Occipital lobe (tissue), 2 donors: ENCODE results near the gene SHC3. TPM values are rescaled to one million over a fixed set of nuclear protein-coding genes. Genes with fewer than 3 reads are reported as not detected.

Experiments used
- DNase-seq: peaks from one replicate; lab custom pipeline; 2025; lab: John Stamatoyannopoulos, UW
- total RNA-seq: library from RNA; depleted of rRNA; stranded (reverse); fragments of >200 nt; gene quantifications from one replicate; pipeline ENCODE4 v1.2.3, GENCODE V29; 2014

Gene SHC3
- total RNA-seq, 1 donor from 2014 or later = 51.5 TPM

DNA sequence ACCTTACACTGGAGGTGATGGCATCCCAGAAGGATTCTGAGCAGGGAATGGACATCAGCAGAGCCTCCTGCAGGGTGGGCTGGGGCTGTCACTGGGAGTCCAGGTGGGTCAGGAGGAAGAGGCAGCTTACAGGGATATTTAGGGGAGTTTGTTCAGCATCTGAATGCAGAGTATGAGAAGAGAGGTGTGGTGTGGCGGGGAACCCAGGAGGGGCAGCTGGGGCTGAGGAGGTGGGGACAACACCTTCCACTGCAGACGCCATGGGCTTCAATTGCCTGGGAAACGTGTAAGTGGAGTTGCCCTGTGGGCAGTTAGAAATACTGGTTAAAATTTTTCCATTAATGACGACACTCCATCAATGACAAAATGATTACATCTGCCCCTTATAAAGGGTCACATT is 153.9 kb downstream of the SHC3 start:
- no peak for DNase-seq

DNA sequence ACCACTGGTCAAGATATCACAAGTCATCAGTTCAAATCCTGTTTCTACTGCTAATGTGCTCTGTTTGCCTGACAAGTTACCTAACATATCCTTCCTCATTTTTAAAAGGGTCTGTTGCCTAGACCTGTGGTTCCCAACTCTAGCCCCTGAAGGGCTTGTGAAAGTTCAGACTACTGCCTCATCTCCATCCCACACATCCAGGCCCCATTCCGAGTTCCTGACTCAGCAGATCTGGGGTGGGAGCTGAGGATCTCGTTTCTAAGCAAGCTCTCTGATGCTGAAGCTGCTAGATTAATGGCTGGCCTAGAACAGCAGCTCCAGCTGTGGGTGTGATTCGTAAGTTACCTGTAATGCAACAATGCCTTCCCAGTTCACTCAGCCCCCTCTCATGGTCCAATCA is 154.9 kb downstream of the SHC3 start:
- DNase-seq = no peak

DNA sequence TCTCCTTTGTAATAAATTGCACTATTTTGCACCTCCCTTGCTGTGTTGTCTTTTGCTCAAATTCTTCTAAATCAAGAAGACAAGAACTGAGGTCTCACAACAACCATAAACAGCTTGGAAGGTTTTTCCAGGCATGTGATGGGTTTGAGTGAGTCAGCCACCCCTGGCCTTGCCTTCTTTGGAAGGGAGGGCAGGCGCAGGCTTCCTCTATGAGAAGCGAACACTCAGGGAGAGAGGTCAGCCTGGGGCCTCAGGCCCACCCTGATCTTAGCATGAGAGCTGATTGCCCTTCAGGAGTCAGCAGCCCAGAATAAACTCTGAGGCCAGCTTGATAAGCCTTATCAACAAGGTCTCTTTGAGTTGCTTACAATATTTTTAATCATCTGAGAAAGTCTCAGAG is 155.7 kb downstream of the SHC3 start:
- no peak for DNase-seq

GRCh38 chr9:89022001-89022759 is 156.4 kb downstream of the SHC3 start:
- no peak for DNase-seq

- no peak for DNase-seq
Observed at GRCh38 chr9:89021154-89021803, 157.3 kb downstream of the SHC3 start.

DNA sequence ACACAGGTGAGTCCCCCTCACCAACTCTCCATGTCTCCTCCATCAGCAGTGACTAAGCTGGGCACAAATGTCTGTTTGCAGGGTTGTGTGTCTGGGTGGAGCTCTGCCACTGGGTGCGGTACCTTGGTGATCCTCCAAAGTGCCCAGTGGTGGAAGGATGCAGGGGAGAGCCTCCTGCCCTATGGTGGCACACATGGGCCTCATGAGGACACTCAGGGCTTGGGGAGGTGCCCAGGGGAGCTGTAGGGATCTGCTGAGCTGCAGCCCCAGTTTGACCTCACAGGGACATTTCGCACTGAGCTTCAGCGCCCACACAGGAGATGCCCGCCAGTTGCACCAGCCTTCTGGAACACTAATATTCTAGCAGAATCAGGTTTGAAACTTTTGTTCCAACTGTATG is 157.9 kb downstream of the SHC3 start:
- no peak for DNase-seq

DNA sequence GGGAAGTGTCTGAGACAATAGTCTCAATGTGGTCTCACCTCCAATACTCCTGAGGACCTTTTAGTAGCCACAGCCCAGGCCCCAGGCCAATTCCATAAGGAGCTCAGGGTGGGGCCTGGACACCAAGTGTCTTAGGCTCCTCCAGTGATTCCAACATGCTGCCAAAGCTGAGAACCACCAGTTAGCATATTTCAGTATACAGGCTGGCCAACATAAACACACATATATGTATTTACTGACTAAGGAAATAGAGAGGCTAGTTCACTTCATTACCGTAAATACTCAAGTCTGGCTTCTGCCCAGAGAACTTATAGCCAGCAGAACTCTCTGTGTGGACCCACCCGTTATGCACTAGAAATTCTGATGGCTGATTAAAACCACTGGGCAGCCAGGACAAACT is 163.3 kb downstream of the SHC3 start:
- DNase-seq = no peak

- no peak for DNase-seq
Observed at GRCh38 chr9:89014153-89014552, 164.5 kb downstream of the SHC3 start.

GRCh38 chr9:89013660-89014059 is 165.0 kb downstream of the SHC3 start:
- DNase-seq = no peak

GRCh38 chr9:89012294-89013042 is 166.2 kb downstream of the SHC3 start:
- DNase-seq = no peak

GRCh38 chr9:89011683-89012082 is 166.9 kb downstream of the SHC3 start:
- no peak for DNase-seq

DNA sequence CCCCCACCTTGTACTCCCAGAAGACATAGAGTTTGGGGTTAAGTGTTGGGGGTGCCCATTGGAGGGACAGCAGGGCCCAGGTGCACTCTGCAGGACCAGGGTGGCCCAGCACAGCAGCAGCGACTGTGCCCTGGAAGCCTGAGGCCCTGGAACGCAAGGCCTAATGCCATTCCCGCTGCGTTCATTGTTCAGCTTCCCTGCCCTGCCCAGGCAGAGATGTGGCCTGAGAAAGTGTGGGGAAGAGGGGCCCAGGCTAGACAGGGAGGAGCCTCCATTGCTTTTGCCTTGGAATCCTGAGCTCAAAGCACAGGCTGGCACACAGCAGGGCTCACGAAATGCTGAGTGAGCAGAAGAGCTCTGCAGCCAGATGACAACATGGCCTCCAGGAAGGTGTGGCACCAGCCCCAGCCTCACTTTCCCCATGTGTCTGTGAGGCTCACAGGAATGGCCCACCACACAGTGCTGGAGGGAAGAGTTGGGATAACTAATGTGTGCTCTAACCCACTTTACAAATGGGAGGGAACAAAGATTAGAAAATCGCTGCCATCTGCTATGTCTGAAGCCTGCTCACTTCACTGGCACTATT is 168.0 kb downstream of the SHC3 start:
- DNase-seq = no peak

DNA sequence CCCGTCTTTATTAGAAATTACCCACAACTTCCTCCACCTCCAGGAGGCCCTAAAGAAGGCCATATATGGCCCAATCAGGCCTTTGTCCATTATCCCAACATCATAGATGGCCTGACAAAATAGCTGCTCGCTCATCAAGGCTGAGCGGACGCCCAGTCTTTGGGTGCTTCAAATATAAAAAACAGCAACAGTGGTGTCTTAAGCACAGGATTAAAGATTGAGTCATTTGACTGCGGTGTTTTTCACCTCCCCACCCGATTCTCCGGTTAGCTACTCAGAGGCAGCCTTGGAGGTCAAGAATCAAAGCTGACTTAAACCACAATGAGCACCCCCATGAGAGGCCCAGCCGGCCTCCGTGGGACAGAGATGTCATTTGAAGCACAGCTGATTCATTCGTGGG is 168.6 kb downstream of the SHC3 start:
- no peak for DNase-seq

- DNase-seq = no peak
Observed at GRCh38 chr9:89009546-89009840, 169.1 kb downstream of the SHC3 start.

GRCh38 chr9:89008744-89009545 is 169.7 kb downstream of the SHC3 start:
- no peak for DNase-seq

- no peak for DNase-seq
Observed at GRCh38 chr9:89008055-89008743, 170.4 kb downstream of the SHC3 start.

DNA sequence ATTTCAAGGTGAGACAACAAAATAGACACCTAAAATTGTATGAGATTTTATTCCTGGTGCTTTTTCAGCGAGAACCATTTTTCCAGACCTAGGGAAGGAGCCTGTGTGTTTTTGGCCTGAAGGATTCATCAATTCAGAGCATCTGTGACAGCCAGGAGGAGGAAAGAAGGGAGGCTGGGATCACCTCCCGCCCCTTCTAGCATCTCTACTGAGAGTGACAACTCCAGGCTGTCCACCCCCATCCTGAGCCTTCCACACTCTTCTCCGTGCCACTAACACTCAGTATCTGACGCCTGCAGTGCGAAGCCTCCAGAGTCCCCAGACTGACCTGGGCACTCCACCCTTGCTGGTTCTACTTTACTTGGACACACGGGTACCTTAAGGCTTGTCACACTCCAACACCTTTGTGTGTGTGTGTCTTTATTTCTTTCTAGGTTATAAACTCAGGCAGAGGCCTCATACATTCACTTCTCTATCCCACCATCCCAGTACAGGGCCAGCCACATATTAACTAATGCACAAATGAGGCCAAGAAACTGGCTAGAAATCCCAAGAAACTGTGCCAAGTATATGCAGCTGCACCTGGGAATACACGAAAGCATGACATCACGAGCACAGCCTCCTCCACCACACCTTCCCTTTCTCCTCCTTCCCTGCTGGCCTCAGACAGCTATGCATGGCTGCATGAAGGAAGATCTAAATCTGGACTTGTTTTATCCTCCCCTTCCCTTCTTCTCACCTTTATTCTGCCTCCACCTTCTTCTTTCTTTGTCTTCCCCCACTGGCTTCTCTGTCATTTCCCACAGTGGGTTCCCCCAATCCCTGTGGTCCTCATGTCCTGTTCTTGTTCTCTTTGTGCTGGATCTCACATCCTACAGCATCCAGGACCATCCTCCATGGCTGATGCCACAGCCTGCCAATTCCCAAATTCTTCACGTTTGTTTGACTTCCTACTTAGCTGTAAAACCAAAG is 171.3 kb downstream of the SHC3 start:
- DNase-seq = no peak

- no peak for DNase-seq
Observed at GRCh38 chr9:89006267-89006666, 172.4 kb downstream of the SHC3 start.

DNA sequence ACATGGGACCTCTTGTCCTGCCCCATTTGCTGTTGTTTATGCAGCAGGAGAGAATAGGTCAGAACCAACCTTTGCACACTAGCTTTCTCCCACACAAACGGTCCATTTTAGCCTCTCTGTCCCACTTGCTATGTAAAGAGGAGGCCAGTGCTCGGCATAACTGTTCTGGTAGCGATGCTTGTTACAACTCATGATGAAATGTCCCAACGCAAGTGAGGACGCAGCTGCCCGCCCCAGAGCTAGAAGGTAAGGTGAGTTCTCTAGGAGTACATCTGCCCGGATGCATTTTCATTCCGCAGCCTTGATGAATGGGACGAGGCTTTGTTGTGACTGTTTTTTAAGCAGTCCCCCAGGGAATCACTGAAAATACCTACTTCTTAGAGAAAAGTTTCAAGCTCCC is 173.3 kb downstream of the SHC3 start:
- DNase-seq = no peak

DNA sequence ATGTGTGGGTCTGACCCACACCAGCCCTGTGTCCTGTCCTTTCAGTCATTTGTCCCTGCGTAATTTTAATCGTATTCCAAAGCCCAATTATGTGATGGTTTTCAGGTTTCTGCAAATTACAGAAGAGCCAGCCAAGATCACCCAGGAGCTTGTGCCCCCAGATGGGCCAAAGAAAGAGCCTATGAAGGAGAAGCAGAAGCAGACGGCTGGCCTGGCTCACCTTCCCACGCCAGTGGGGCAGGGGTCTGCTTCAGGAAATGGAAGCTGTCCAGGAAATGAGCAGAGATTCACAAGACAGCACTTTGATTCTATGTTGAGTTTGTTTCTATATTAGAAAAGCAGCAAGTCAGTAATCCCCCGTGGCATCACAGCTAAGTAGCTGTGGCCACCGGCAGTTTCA is 175.6 kb downstream of the SHC3 start:
- DNase-seq = no peak
